Omental fat pad (tissue), 4 donors: ENCODE measurements around the gene PRG3. TPM values are rescaled to one million over a fixed set of nuclear protein-coding genes. Genes with fewer than 3 reads are reported as not detected.
"Not testable (repeated sequence)": the region's sequence is repeated elsewhere in the genome, so short reads cannot be mapped to it uniquely, and the experiment has no call there.

Experiments
- ATAC-seq: fragments of 150-250 bp; one replicate; pipeline ENCODE4 v1.9.1; 2016; ENCODE audit warnings: mild to moderate bottlenecking, moderate library complexity; ENCODE audit not compliant: low FRiP score
- DNase-seq: peaks from one replicate; pipeline ENCODE4 v3.0.0-alpha.2; 2019; ENCODE audit warnings: low spot score
- total RNA-seq, 4 donors: library from RNA; depleted of rRNA; stranded (reverse); fragments of >200 nt; gene quantifications; one replicate each; pipeline ENCODE4 v1.1.0, GENCODE V29; 2016
- TF ChIP-seq, protein P1 (sequence below), 3 donors: fragments of 450-650 bp; IDR thresholded peaks; one replicate each; pipeline ENCODE4 v1.5.1; 2016 to 2017; ENCODE audit warnings: antibody characterized with exemption in 3 of 3, mild to moderate bottlenecking in 3 of 3, moderate library complexity in 2 of 3

Gene PRG3
- total RNA-seq, 4 donors from 2014 or later = not detected

DNA sequence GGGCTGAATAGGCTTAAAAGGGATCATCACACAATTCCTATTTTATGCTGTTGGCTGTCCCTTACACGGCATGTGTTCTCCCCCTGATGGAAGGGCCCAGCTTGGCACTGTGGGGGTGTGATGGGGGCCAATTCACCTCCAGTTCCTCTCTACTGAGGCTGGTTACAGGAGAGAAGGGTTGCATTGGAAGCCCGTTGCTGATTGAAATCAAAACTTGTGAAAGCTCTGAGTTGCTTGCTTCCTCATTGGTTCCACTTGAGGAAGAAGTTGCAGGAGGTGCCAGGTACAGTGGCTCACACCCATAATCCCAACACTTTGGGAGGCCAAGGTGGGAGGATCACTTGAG lies 22.8 kb upstream of the PRG3 start:
- TF ChIP-seq, protein P1, sequence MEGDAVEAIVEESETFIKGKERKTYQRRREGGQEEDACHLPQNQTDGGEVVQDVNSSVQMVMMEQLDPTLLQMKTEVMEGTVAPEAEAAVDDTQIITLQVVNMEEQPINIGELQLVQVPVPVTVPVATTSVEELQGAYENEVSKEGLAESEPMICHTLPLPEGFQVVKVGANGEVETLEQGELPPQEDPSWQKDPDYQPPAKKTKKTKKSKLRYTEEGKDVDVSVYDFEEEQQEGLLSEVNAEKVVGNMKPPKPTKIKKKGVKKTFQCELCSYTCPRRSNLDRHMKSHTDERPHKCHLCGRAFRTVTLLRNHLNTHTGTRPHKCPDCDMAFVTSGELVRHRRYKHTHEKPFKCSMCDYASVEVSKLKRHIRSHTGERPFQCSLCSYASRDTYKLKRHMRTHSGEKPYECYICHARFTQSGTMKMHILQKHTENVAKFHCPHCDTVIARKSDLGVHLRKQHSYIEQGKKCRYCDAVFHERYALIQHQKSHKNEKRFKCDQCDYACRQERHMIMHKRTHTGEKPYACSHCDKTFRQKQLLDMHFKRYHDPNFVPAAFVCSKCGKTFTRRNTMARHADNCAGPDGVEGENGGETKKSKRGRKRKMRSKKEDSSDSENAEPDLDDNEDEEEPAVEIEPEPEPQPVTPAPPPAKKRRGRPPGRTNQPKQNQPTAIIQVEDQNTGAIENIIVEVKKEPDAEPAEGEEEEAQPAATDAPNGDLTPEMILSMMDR (IDR thresholded peaks at IDR 0.05) = no peak
- no peak for ATAC-seq
- no peak for DNase-seq

DNA sequence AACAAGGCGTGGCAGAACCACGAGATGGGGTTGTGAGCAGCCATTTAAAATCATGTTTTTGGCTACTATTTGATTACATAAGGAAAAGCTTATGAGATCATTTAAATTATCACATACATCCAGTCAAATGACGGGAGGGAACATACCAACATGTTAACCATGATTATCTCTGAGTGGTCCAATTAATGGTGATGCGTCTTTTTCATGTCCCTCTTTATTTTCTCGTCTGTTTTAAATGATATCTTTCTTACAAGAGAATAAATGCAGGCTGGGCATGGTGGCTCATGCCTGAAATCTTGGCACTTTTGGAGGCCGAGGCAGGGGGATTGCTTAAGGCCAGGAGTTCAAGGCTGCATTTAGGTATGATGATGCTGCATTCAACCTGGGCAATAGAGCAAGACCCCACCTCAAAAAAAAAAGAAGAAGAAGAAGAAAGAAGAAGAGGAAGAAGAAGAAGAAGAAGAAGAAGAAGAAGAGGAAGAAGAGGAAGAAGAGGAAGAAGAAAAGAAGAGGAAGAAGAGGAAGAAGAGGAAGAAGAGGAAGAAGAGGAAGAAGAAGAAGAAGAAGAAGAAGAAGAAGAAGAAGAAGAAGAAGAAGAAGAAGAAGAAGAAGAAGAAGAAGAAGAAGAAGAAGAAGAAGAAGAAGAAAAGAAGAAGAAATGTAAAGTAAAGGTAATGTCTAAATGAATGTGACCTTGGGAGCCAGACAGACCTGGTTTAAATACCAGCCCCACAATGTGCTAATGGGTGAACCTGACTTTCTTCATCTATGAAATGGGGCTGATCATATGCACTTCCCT lies 22.3 kb upstream of the PRG3 start:
- DNase-seq, ATAC-seq: not testable (repeated sequence)

DNA sequence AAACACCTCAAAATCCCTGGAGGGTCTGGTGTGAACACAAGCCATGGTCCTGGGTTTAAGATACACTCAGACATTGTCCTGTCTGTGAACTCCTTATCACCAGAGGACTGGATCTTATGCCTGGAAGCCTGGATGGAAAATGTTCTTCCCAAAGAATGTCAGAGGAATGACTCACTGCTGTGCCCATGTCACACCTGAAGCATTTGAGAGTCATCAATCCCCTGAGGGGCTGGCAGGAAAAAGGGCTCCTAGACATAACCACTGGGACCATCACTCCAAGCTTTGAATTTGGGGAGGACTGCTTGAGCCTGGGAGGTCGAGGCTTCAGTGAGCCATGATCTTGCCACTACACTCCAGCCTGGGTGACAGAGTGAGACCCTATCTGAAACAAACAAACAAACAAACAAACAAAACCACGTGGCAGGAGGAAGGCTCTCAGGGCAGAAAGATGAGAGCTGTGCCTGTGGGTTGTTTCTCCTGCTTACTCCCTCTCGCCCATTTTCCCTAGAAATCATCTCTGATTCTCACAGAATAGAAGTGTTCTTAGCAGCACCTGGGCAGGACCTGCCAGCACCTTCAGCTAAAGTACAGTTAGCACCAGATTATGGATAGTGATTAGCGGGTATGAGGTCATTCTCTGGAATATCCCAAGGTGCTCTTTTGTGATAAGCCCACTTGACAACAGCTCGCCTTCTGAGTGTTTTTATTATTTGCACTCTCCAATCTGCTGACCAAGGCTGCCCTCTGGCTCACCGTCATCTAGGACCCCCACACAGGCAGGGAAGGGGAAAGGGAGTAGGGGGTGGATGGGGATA lies 21.4 kb upstream of the PRG3 start:
- TF ChIP-seq, protein P1 (IDR thresholded peaks at IDR 0.05) = no peak
- DNase-seq (no peak), ATAC-seq (no peak)

DNA sequence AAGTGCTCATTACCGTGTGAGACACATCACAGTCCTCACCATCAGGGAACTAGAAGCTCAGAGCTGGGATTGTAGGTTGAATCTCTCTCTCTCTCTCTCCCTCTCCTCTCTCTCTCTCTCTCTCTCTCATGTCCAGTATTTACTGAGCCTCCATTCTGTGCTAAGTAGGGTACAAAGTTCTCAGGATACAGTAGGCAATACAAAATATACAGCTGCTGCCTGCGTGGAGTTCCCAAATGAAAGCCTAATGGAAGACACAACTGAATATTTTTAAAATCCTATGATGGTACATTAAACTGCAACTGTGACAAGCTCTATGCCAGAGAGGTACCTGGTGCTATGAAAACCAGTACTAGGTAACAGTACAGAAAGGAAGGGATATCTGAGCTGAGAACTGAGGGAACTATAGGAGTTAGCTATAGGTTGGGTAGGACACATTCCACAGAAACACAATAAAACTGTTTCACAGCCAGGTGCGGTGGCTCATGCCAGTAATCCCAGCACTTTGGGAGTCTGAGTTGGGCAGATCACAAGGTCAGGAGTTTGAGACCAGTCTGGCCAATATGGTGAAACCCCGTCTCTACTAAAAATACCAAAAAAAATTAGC lies 19.1 kb upstream of the PRG3 start:
- DNase-seq = no peak
- TF ChIP-seq, protein P1 (IDR thresholded peaks at IDR 0.05) = no peak
- no peak for ATAC-seq

DNA sequence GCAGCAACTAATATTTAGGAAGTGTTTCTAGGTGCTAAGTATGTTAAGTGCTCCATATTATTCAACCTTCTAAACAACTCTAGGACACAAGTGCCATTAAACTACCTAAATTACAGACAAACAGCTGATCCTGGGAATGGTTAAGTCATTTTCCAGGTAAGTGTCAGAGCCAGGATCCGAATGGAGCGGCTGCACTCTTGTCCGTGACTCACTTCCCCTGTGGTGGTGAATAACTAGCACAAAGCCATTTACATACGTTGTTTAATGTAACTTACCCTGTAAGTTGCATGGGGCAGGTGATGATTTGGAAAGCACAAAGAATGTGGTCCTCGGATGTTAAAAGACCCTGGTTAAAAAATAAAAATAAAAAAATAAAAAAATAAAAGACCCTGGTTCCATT lies 18.3 kb upstream of the PRG3 start:
- TF ChIP-seq, protein P1 (IDR thresholded peaks at IDR 0.05) = no peak

DNA sequence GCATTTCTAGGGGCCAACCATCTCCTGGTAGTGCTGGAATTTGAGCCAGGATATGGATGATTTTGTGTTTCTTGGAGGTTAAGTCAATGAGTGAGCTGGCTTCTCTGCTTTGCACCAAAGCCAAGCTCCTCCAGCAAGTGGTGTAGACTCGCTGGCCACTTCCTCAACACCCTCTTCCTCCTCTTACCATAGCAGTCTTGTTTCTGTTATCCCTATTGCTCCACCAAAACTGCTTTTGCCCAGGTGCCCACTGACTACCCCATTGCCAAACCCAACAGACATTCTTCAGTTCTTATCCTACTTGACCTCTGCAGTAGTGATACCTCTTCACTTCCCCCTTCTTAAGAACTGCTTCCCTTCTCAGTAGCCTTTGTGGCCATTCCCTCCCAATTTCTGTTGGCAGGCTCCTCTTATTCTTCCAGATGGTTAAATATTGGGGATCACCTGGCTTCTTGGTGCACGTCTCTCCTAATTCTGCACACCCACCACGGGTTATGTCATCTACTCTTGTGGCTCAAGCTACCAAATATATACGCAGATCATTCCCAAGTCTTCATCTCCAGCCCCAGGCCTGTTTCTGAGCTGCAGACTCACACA lies 16.5 kb upstream of the PRG3 start:
- no peak for DNase-seq
- TF ChIP-seq, protein P1 (IDR thresholded peaks at IDR 0.05) = no peak
- no peak for ATAC-seq

More for the DNA sequence above, 18.3 kb upstream of the PRG3 start:
- ATAC-seq (no peak), DNase-seq (no peak)

DNA sequence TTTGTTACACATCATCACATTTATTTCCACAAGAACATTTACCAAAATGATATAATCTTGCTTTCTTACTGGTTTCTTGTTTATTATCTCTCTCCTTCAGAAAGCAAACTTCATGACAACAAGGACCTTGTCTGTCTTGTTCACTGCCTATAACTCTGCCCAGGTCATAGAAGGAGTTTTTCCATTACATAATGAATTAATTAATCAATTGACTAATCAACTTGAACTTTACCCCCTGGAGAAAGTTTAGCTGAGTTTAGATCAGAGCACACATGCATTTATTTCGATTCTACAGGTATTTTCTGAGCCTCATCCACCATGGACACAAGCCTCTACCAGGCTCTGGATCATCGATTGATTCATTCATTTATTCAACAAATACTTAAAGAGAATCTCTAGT lies 15.8 kb upstream of the PRG3 start:
- TF ChIP-seq, protein P1 (IDR thresholded peaks at IDR 0.05) = no peak

More for the DNA sequence above, 15.8 kb upstream of the PRG3 start:
- ATAC-seq (no peak), DNase-seq (no peak)
